ENCODE results near the gene C11orf97. TPM values are rescaled to one million over a fixed set of nuclear protein-coding genes. Genes with fewer than 3 reads are reported as not detected.
A peak's percentile ranks its signal among the peaks of the same experiment; 100 is the strongest.

Gene C11orf97, protein sequence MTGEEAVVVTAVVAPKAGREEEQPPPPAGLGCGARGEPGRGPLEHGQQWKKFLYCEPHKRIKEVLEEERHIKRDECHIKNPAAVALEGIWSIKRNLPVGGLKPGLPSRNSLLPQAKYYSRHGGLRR
- total RNA-seq (2021; ENCODE audit: unreplicated experiment), result not detected
- polyA plus RNA-seq (2012; ENCODE audit: insufficient read length), result not detected
- percentile 10 among the genes with signal in this experiment for Bru-seq, nascent RNA
- BruChase-seq, experiment 1, labeled RNA remaining after a 2-hour chase, result percentile 5 among the genes with signal in this experiment
- not detected for BruChase-seq, experiment 2, labeled RNA remaining after a 6-hour chase
- long read RNA-seq, result 0 reads

DNA sequence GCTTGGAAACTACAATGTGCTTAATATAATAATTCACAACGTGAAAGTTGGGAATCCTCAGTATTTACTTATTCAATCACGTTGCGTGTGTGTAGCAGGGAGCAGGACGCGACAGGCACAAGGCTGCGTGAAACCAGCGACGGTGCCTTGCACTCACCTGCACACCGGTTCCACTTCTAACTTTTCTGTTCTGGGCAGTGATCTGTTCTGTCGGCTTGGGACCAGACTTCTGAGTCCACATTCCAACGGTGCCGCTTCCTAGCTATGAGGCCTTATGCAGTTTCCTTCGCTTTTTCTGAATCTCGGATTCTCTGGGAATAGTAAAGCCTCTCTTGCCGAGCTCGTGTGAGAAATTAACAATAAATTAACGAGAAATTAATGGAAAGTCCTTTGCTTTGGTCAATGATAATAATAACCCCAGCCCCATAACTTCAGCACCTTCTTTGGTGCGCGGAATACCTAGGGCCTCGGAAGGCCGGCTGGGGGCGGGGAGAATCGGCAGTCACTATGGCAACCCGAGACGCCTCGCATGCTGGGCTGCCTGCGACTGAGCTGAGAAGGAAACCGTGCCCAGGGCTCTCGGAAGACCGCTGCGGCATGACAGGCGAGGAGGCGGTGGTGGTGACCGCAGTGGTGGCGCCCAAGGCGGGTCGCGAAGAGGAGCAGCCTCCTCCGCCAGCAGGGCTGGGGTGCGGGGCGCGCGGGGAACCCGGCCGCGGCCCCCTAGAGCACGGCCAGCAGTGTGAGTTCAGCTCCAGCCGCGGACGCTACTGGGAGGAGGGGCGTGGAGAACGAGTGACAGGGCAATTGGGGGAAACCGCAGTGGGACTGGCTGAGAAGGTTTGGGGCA is at the start of gene C11orf97:
C11orf97 (plus strand) TSS at position 530 of the 850 bp plus-strand sequence; CDS start at position 598, 68 bp downstream.
- Histone ChIP-seq H3K27me3 (ENCODE audit: control insufficient read depth, insufficient read depth, low read length) (peaks cover 14% of the 10 kb centered on the region), H3K4me1 (ENCODE audit: control insufficient read depth, insufficient read depth, low read length) (0 out of 2 replicates have a peak, but pooled peaks cover 4% of the 10 kb centered on the region), H3K9me3 (ENCODE audit: control insufficient read depth, insufficient read depth, low read depth, low read length) (no peaks in the 10 kb centered on the region), H3K4me3 (ENCODE audit: low read depth in 2 of 2, low read length in 2 of 2) (peak within 1 kb of the TSS; percentile 51 to 59), H3K27ac (ENCODE audit: low read length) (no peak within 1 kb of the TSS), H3K36me3 (ENCODE audit: control insufficient read depth, insufficient read depth, low read length) (no peaks in the 10 kb centered on the region)
- ATAC-seq (peak; percentile 89), DNase-seq (ENCODE audit: low read depth, low spot score) (no peak)
- intact Hi-C loops (cut with micrococcal nuclease; ENCODE audit: unreplicated experiment) (loop anchor here (10.0 kb wide), 1 partner anchor 383 kb away; no protein-coding TSS in a partner anchor), in situ Hi-C loops (cut with HindIII; ENCODE audit: low pct_unique_long_range_greater_than_20kb, low sequenced_read_pairs) (no loop called here)
- ChIA-PET CTCF (no interaction called here), POLR2A (no interaction called here)
- TF ChIP-seq SIN3A (IDR thresholded peaks at IDR 0.05; ENCODE audit: borderline replicate concordance, insufficient read depth, low read depth, low read length) (0 out of 2 replicates have a peak, but pooled peaks have one; percentile 63), POLR2AphosphoS5 (IDR thresholded peaks at IDR 0.05; ENCODE audit: low read depth, low read length) (no peak)
- BruUV-seq (replicated peaks), result no TSS peak

DNA sequence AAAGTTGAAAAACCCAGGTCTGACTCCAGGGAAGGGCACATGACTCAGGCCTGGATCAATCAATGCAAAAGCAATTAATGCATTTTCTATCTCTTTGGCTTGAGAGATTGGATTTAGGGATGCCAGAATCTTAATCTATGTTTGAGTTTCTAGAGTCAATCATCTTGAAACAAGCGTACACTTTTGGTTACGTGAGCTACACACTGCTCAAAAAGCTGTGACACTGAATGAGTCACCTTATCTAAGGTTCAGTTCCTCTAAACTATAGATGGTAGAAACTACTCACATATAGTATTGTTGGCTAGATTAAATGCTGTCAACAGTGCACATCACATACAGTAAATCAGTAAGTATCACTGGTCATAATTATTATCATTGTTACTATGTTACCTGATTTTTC is 42.8 kb upstream of the C11orf97 start:
- DNase-seq (ENCODE audit: low read depth, low spot score) (no peak), ATAC-seq (no peak)
- CTCF ChIA-PET, result no interaction called here
- Histone ChIP-seq H3K36me3 (ENCODE audit: control insufficient read depth, insufficient read depth, low read length) (peaks cover 16% of the 10 kb centered on the region), H3K27ac (ENCODE audit: low read length) (no peak overlapping the region), H3K27me3 (ENCODE audit: control insufficient read depth, insufficient read depth, low read length) (no peaks in the 10 kb centered on the region), H3K9me3 (ENCODE audit: control insufficient read depth, insufficient read depth, low read depth, low read length) (no peaks in the 10 kb centered on the region), H3K4me1 (ENCODE audit: control insufficient read depth, insufficient read depth, low read length) (no peaks in the 10 kb centered on the region), H3K4me3 (ENCODE audit: low read depth in 2 of 2, low read length in 2 of 2) (no peak overlapping the region)
- TF ChIP-seq SIN3A (IDR thresholded peaks at IDR 0.05; ENCODE audit: borderline replicate concordance, insufficient read depth, low read depth, low read length) (no peak), POLR2AphosphoS5 (IDR thresholded peaks at IDR 0.05; ENCODE audit: low read depth, low read length) (no peak), TCF7L2 (IDR thresholded peaks at IDR 0.05; ENCODE audit: low read depth, low read length) (no peak)
- TF ChIP-seq, protein P1, sequence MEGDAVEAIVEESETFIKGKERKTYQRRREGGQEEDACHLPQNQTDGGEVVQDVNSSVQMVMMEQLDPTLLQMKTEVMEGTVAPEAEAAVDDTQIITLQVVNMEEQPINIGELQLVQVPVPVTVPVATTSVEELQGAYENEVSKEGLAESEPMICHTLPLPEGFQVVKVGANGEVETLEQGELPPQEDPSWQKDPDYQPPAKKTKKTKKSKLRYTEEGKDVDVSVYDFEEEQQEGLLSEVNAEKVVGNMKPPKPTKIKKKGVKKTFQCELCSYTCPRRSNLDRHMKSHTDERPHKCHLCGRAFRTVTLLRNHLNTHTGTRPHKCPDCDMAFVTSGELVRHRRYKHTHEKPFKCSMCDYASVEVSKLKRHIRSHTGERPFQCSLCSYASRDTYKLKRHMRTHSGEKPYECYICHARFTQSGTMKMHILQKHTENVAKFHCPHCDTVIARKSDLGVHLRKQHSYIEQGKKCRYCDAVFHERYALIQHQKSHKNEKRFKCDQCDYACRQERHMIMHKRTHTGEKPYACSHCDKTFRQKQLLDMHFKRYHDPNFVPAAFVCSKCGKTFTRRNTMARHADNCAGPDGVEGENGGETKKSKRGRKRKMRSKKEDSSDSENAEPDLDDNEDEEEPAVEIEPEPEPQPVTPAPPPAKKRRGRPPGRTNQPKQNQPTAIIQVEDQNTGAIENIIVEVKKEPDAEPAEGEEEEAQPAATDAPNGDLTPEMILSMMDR (IDR thresholded peaks at IDR 0.05), result no peak
- TF ChIP-seq, protein P2, sequence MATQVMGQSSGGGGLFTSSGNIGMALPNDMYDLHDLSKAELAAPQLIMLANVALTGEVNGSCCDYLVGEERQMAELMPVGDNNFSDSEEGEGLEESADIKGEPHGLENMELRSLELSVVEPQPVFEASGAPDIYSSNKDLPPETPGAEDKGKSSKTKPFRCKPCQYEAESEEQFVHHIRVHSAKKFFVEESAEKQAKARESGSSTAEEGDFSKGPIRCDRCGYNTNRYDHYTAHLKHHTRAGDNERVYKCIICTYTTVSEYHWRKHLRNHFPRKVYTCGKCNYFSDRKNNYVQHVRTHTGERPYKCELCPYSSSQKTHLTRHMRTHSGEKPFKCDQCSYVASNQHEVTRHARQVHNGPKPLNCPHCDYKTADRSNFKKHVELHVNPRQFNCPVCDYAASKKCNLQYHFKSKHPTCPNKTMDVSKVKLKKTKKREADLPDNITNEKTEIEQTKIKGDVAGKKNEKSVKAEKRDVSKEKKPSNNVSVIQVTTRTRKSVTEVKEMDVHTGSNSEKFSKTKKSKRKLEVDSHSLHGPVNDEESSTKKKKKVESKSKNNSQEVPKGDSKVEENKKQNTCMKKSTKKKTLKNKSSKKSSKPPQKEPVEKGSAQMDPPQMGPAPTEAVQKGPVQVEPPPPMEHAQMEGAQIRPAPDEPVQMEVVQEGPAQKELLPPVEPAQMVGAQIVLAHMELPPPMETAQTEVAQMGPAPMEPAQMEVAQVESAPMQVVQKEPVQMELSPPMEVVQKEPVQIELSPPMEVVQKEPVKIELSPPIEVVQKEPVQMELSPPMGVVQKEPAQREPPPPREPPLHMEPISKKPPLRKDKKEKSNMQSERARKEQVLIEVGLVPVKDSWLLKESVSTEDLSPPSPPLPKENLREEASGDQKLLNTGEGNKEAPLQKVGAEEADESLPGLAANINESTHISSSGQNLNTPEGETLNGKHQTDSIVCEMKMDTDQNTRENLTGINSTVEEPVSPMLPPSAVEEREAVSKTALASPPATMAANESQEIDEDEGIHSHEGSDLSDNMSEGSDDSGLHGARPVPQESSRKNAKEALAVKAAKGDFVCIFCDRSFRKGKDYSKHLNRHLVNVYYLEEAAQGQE (IDR thresholded peaks at IDR 0.05; ENCODE audit: insufficient read depth in 1 of 2, low read depth in 2 of 2, low read length in 1 of 2), result no peak
- intact Hi-C loops (cut with micrococcal nuclease; ENCODE audit: unreplicated experiment) (no loop called here), in situ Hi-C loops (cut with HindIII; ENCODE audit: low pct_unique_long_range_greater_than_20kb, low sequenced_read_pairs) (no loop called here)
- no TSS peak for BruUV-seq (replicated peaks)
- POLR2A ChIA-PET, result no interaction called here
